Mesothelial cell of epicardium (in vitro differentiated cells): ENCODE data around the gene ORM1. TPM values are rescaled to one million over a fixed set of nuclear protein-coding genes. Genes with fewer than 3 reads are reported as not detected.
A peak's percentile ranks its signal among the peaks of the same experiment; 100 is the strongest.

ENCODE experiments used
- DNase-seq, 2 experiments: peaks; one replicate each; pipeline ENCODE4 v3.0.0; 2021; ENCODE audit warnings: low spot score in 2 of 2; ENCODE audit not compliant: unreplicated experiment in 2 of 2
- H3K27ac Mint-ChIP-seq: 2 replicates; pipeline ENCODE4 v1.8.0; 2021; ENCODE audit warnings: mixed read lengths
- H3K27me3 Mint-ChIP-seq: 2 replicates; pipeline ENCODE4 v1.8.0; 2021; ENCODE audit warnings: low read depth, mixed read lengths
- H3K36me3 Mint-ChIP-seq: 2 replicates; pipeline ENCODE4 v1.8.0; 2021; ENCODE audit warnings: mixed read lengths
- H3K4me1 Mint-ChIP-seq: 2 replicates; pipeline ENCODE4 v1.8.0; 2021; ENCODE audit warnings: mixed read lengths
- H3K4me3 Mint-ChIP-seq: 2 replicates; pipeline ENCODE4 v1.8.0; 2021; ENCODE audit warnings: mild to moderate bottlenecking, moderate library complexity, mixed read lengths
- H3K9me3 Mint-ChIP-seq: 2 replicates; pipeline ENCODE4 v1.8.0; 2021; ENCODE audit warnings: mixed read lengths
- CTCF ChIP-seq: fragments of 200-600 bp; sonication (generic); IDR thresholded peaks from one replicate; pipeline ENCODE4 v1.5.0; 2021; ENCODE audit warnings: antibody characterized with exemption; ENCODE audit not compliant: unreplicated experiment
- total RNA-seq: library from RNA; stranded (reverse); gene quantifications from 3 replicates; pipeline ENCODE4 v1.2.1, GENCODE V29; 2021

Gene ORM1
- total RNA-seq, 1 donor from 2014 or later: not detected

- H3K36me3 Mint-ChIP-seq: peaks cover 27% of the 10 kb centered on the region
- H3K9me3 Mint-ChIP-seq: peaks cover 5% of the 10 kb centered on the region
- peak in 1 of 2 experiments; percentile 33 for DNase-seq
- H3K4me1 Mint-ChIP-seq: peaks cover 24% of the 10 kb centered on the region
- no peak overlapping the region for H3K27ac Mint-ChIP-seq
- no peak for TF ChIP-seq CTCF
- H3K27me3 Mint-ChIP-seq: no peaks in the 10 kb centered on the region
- H3K4me3 Mint-ChIP-seq: no peak overlapping the region
Observed at GRCh38 chr9:114289106-114289505, 33.8 kb upstream of the ORM1 start.

- Mint-ChIP-seq H3K27ac (no peak overlapping the region), H3K4me1 (peaks cover 24% of the 10 kb centered on the region), H3K36me3 (peaks cover 32% of the 10 kb centered on the region), H3K4me3 (no peak overlapping the region), H3K9me3 (peaks cover 12% of the 10 kb centered on the region), H3K27me3 (no peaks in the 10 kb centered on the region)
- DNase-seq: peak in 1 of 2 experiments; percentile 38
- TF ChIP-seq CTCF: no peak
Observed at GRCh38 chr9:114289571-114290481, 33.1 kb upstream of the ORM1 start.

GRCh38 chr9:114290561-114290986 is 32.3 kb upstream of the ORM1 start:
- Mint-ChIP-seq H3K4me3 (no peak overlapping the region), H3K36me3 (peaks cover 36% of the 10 kb centered on the region), H3K27ac (peak overlapping the region; percentile 45), H3K27me3 (no peaks in the 10 kb centered on the region), H3K4me1 (peaks cover 19% of the 10 kb centered on the region), H3K9me3 (peaks cover 18% of the 10 kb centered on the region)
- peak in 1 of 2 experiments; percentile 30 for DNase-seq
- no peak for TF ChIP-seq CTCF

GRCh38 chr9:114291064-114291474 is 31.8 kb upstream of the ORM1 start:
- H3K9me3 Mint-ChIP-seq: peaks cover 22% of the 10 kb centered on the region
- no peak overlapping the region for H3K4me3 Mint-ChIP-seq
- no peaks in the 10 kb centered on the region for H3K27me3 Mint-ChIP-seq
- TF ChIP-seq CTCF: peak; percentile 99
- H3K4me1 Mint-ChIP-seq: peaks cover 16% of the 10 kb centered on the region
- H3K36me3 Mint-ChIP-seq: peaks cover 41% of the 10 kb centered on the region
- H3K27ac Mint-ChIP-seq: peak overlapping the region; percentile 45
- peak; percentile 51 to 89 for DNase-seq

- Mint-ChIP-seq H3K36me3 (peaks cover 50% of the 10 kb centered on the region), H3K9me3 (peaks cover 23% of the 10 kb centered on the region), H3K4me1 (peaks cover 16% of the 10 kb centered on the region), H3K27ac (no peak overlapping the region), H3K4me3 (no peak overlapping the region), H3K27me3 (no peaks in the 10 kb centered on the region)
- peak in 1 of 2 experiments; percentile 34 for DNase-seq
- TF ChIP-seq CTCF: no peak
Observed at GRCh38 chr9:114291886-114292590, 30.9 kb upstream of the ORM1 start.
